Right lobe of liver (tissue), 6 donors: ENCODE data around the gene MEOX1. TPM values are rescaled to one million over a fixed set of nuclear protein-coding genes. Genes with fewer than 3 reads are reported as not detected.

Experiments
- ATAC-seq, 4 donors: fragments of 200-7000 bp; cut with Tn5 transposase; one replicate each; pipeline ENCODE4 v1.9.1; 2020; ENCODE audit warnings: mild to moderate bottlenecking in 4 of 4, moderate library complexity in 4 of 4
- DNase-seq, 3 donors: peaks; one replicate each; pipeline ENCODE4 v3.0.0-alpha.2; 2020
- H3K27ac ChIP-seq, 3 donors: fragments of 200-600 bp; one replicate each; pipeline ENCODE4 v1.8.0; 2022
- H3K27me3 ChIP-seq, 2 donors: fragments of 200-600 bp; one replicate each; pipeline ENCODE4 v1.8.0; 2022
- H3K36me3 ChIP-seq, 4 donors: fragments of 200-600 bp; sonication (generic) in 1 of 4; one replicate each; pipeline versions ENCODE4 v1.5.1 to v1.8.0; 2017 to 2022; ENCODE audit warnings: control low read depth in 1 of 4
- H3K4me1 ChIP-seq, 4 donors: fragments of 200-600 bp; sonication (generic) in 1 of 4; one replicate each; pipeline versions ENCODE4 v1.5.1 to v1.8.0; 2017 to 2022; ENCODE audit warnings: control low read depth in 1 of 4
- H3K4me3 ChIP-seq, 3 donors: fragments of 200-600 bp; one replicate each; pipeline ENCODE4 v1.8.0; 2022
- H3K9me3 ChIP-seq, 4 donors: fragments of 200-600 bp; sonication (generic) in 1 of 4; one replicate each; pipeline versions ENCODE4 v1.5.1 to v1.8.0; 2017 to 2022; ENCODE audit warnings: control low read depth in 1 of 4
- POLR2A ChIP-seq: fragments of 450-650 bp; IDR thresholded peaks from one replicate; pipeline ENCODE4 v1.6.1; 2017; ENCODE audit warnings: antibody characterized with exemption, mild to moderate bottlenecking
- WGBS: methylation state at CpG from one replicate; pipeline ENCODE4 v1.1.6; 2018; ENCODE audit warnings: low coverage, low lambda C conversion rate; ENCODE audit not compliant: insufficient coverage; ENCODE audit errors: missing lambda C conversion rate; 5-methylcytosine and 5-hydroxymethylcytosine counted together
- intact Hi-C, 2 donors: fragments of 100-400 bp; cut with DNase I; formaldehyde crosslinking; loops; one replicate each; pipeline versions ENCODE4 v1.11.2 to v1.14.1; 2022
- total RNA-seq, 6 experiments: library from RNA; depleted of rRNA in 2 of 6; stranded (reverse); fragments of >200 nt in 2 of 6; fragmentation: NEBNext Ultra II Directional in 3 of 6; extraction: Animal tissue kit (Norgen Biotek cat#: 25700) in 3 of 6; gene quantifications; one replicate each; pipeline versions ENCODE4 v1.1.0 to v1.2.4, GENCODE V29; 2016 to 2023
- TF ChIP-seq, protein P1 (sequence below), 4 donors: fragments of 200-600 bp in 3 of 4; fragments of 450-650 bp in 1 of 4; IDR thresholded peaks; one replicate each; pipeline versions ENCODE4 v1.5.1 to v1.8.0; 2016 to 2022; ENCODE audit warnings: antibody characterized with exemption in 4 of 4, mild to moderate bottlenecking in 2 of 4
- donor health status: DM: no; HTN: yes; CAD: no.
- donor health status: DM: no; HTN: no; CAD: no.
- donor health status: DM: no; HTN: no; CAD: no.
- donor health status: DM: no; HTN: yes; CAD: no.
- donor health status: DM: no; HTN: yes; CAD: no.

Gene MEOX1
- total RNA-seq, 6 experiments from 2014 or later, result 0.11 TPM; not detected in 5

DNA sequence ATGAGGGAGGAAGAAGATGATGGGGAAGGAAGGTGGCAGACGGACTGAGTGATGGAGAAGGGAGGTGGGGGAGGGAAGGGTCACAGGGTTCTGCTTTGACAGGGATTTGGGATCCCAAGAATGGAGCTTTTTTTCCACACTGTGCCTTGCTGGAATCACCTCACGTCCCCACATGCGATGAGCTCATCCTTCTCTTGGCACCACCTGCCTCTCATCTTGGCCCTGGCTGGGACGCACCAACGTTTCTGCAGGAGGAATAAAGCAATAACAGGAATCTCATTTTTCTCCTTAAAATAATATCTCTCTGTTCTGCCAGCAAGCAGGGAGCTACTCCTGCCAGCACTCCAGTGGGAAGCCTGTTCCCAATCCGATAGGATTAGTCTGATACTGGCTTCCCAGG, 47.8 kb downstream of the MEOX1 start:
- no peaks in the 10 kb centered on the region for H3K9me3 ChIP-seq
- no peak for ATAC-seq
- no peaks in the 10 kb centered on the region for H3K4me1 ChIP-seq
- no peak for DNase-seq
- no peak overlapping the region for H3K27ac ChIP-seq
- H3K36me3 ChIP-seq, result no peaks in the 10 kb centered on the region
- TF ChIP-seq, protein P1, sequence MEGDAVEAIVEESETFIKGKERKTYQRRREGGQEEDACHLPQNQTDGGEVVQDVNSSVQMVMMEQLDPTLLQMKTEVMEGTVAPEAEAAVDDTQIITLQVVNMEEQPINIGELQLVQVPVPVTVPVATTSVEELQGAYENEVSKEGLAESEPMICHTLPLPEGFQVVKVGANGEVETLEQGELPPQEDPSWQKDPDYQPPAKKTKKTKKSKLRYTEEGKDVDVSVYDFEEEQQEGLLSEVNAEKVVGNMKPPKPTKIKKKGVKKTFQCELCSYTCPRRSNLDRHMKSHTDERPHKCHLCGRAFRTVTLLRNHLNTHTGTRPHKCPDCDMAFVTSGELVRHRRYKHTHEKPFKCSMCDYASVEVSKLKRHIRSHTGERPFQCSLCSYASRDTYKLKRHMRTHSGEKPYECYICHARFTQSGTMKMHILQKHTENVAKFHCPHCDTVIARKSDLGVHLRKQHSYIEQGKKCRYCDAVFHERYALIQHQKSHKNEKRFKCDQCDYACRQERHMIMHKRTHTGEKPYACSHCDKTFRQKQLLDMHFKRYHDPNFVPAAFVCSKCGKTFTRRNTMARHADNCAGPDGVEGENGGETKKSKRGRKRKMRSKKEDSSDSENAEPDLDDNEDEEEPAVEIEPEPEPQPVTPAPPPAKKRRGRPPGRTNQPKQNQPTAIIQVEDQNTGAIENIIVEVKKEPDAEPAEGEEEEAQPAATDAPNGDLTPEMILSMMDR (IDR thresholded peaks at IDR 0.05), result no peak
- TF ChIP-seq POLR2A, result no peak
- no peak overlapping the region for H3K4me3 ChIP-seq
- intact Hi-C loops, result no loop called here
- no peaks in the 10 kb centered on the region for H3K27me3 ChIP-seq
- 58% methylated on average over 5 of the region's 6 CpGs for WGBS

DNA sequence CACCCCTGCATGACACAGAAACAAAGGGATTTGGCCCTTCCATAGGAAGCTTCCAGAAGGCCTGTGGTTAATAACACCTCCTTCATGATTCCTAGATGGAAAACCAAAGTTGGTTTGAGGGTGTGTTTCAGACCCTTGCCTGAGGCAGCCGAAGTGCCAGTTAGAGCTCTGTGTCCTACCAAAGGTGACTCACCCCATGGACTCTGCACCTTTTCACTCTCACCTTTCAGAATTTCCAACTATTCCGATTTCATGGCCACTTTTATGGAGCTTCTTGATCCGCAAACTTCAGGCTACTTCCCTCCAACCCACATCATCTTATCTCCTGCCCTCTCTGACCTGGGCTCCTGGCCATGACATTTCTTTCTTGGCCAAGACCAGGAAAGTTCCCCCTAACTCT, 49.2 kb downstream of the MEOX1 start:
- TF ChIP-seq, protein P1 (IDR thresholded peaks at IDR 0.05), result no peak
- no peak for TF ChIP-seq POLR2A
- Histone ChIP-seq H3K36me3 (no peaks in the 10 kb centered on the region), H3K4me1 (no peaks in the 10 kb centered on the region), H3K27me3 (no peaks in the 10 kb centered on the region), H3K4me3 (no peak overlapping the region), H3K27ac (no peak overlapping the region), H3K9me3 (no peaks in the 10 kb centered on the region)
- intact Hi-C loops, result no loop called here
- WGBS, result 64% methylated on average over 2 of the region's 3 CpGs
- DNase-seq (no peak), ATAC-seq (no peak)

DNA sequence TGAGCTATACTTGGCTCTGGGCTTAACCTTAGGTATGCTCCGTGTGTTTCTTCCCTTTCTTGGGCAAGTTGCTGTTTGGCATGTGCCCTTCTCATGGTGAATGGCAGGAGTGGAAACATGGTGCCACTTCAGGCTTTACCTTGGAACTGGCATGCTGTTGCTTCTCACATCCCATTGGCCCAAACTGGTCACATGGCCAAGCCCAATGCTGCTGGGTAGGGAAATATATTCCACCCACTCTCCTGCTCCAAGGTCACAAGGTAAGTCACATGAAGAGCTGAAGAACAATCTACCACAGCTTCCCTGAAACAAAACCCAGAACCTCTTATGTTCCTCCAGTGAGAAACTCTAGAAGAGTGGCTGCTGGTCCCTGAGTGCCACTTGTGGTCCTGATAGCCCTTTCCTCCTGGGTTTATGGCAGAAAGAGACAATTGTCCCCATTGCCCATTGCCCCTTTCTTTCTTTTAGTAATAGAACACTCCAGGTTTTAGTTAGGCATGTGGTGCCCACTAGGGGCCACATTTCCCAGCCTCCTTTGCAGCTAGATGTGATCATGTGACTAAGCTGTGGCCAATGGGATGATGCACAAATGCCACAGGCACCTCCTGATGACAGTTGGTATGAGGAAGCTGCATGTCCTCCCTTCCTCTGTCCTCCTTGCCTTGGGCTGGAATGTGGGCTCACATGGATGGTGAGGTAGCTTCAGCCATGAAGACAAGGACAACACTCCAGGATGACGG, 50.3 kb downstream of the MEOX1 start:
- intact Hi-C loops, result no loop called here
- ATAC-seq (no peak), DNase-seq (no peak)
- Histone ChIP-seq H3K27ac (no peak overlapping the region), H3K4me1 (no peaks in the 10 kb centered on the region), H3K36me3 (no peaks in the 10 kb centered on the region), H3K27me3 (no peaks in the 10 kb centered on the region), H3K4me3 (no peak overlapping the region), H3K9me3 (no peaks in the 10 kb centered on the region)
- WGBS, result no CpG with 5 or more reads among the region's 2 CpGs
- no peak for TF ChIP-seq POLR2A
- TF ChIP-seq, protein P1 (IDR thresholded peaks at IDR 0.05), result no peak

DNA sequence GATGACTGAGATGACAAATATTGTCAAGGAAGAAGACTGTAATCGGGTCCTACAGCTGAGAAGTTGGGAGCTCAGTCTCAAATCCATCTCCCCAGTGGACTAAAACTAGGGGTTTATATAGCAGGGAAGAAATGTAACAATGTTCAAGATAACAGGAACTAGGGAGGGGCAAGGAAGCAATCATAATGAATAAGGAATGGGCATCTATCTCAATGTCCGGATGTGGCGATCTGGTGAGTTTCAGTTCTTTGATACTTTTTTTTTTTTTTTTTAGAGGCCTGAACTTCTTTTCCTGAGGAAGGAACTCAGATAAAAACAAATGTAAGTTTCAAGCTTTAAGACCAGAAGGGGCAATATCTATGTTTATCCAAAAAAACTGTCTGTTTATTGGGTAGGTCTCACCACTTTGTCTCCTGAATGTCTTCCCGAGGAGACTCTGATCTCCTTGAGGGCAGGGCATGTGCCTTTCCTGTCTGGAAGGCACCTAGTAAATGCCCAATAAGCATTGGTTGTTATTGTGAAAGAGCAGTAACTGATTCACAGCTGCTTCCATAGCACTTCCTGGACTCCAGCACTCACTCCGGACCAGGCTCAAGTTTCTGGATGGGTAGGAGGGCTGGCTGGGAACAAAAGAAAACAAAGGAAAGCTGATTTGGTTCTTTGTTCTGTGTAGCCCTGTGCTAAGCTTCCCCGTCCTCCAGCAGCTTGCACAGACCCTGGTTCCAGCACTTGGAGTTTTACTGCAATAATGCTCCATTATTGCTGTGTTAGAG, 51.9 kb downstream of the MEOX1 start:
- Histone ChIP-seq H3K27ac (no peak overlapping the region), H3K4me3 (no peak overlapping the region), H3K9me3 (no peaks in the 10 kb centered on the region), H3K27me3 (no peaks in the 10 kb centered on the region), H3K4me1 (no peaks in the 10 kb centered on the region), H3K36me3 (no peaks in the 10 kb centered on the region)
- peak; percentile 45 to 79 (median 69) for ATAC-seq
- no peak for DNase-seq
- WGBS, result 68% methylated on average over 5 of the region's 6 CpGs
- intact Hi-C loops, result no loop called here
- TF ChIP-seq POLR2A, result no peak
- TF ChIP-seq, protein P1 (IDR thresholded peaks at IDR 0.05), result no peak
